Neural cell (in vitro differentiated cells): Measurements from ENCODE around the gene TENM3.

ENCODE experiments used
- CTCF ChIP-seq: fragments of 450-650 bp; IDR thresholded peaks from 2 replicates; pipeline ENCODE4 v1.5.1; 2014; ENCODE audit warnings: antibody characterized with exemption, mild to moderate bottlenecking, moderate library complexity; ENCODE audit not compliant: poor library complexity, severe bottlenecking
- EP300 ChIP-seq: fragments of 450-650 bp; conservative IDR thresholded peaks from 2 replicates; pipeline ENCODE4 v1.6.1; 2014; ENCODE audit warnings: antibody characterized with exemption, mild to moderate bottlenecking, moderate library complexity; ENCODE audit not compliant: poor library complexity, severe bottlenecking
- EZH2 ChIP-seq: fragments of 200-600, 300-800 bp; shearing (Covaris generic), sonication (generic); IDR thresholded peaks from 2 replicates; pipeline ENCODE4 v1.6.1; 2014; ENCODE audit warnings: antibody characterized with exemption, low read length, borderline replicate concordance, mild to moderate bottlenecking; ENCODE audit not compliant: insufficient read depth, poor library complexity, severe bottlenecking
- SMC3 ChIP-seq: fragments of 450-650 bp; conservative IDR thresholded peaks from 2 replicates; pipeline ENCODE4 v1.6.1; 2014; ENCODE audit warnings: antibody characterized with exemption, mild to moderate bottlenecking, moderate library complexity; ENCODE audit not compliant: poor library complexity
- TAF1 ChIP-seq: IDR thresholded peaks from 2 replicates; pipeline ENCODE4 v1.6.1; 2012; ENCODE audit warnings: low read depth

GRCh38 chr4:182740256-182740655, 497.1 kb downstream of the TENM3 start:
- no peak for TF ChIP-seq TAF1
- TF ChIP-seq EP300 = no peak
- no peak for TF ChIP-seq EZH2
- TF ChIP-seq CTCF = no peak
- TF ChIP-seq SMC3 = no peak
